MM.1S (cell line): Measurements from ENCODE around the gene CPEB3.

Experiments used
- DNase-seq: peaks from one replicate; pipeline ENCODE4 v3.0.0-alpha.2; 2015
- H2AFZ ChIP-seq: fragments of 300-600 bp; sonication (generic); 2 replicates; pipeline ENCODE4 v1.6.0; 2016; ENCODE audit warnings: antibody characterized with exemption, low read length
- H3F3A ChIP-seq: fragments of 300-600 bp; sonication (generic); 2 replicates; pipeline ENCODE4 v1.6.1; 2016; ENCODE audit warnings: mild to moderate bottlenecking, antibody characterized with exemption, low read length, moderate library complexity, mixed read lengths; ENCODE audit not compliant: insufficient read depth
- H3K27ac ChIP-seq: fragments of 300-600 bp; sonication (generic); 2 replicates; pipeline ENCODE4 v1.5.1; 2016; ENCODE audit warnings: mild to moderate bottlenecking, low read length
- H3K27me3 ChIP-seq: fragments of 300-600 bp; sonication (generic); replicated peaks from 2 replicates; pipeline ENCODE4 v1.6.0; 2016; ENCODE audit warnings: low read length; ENCODE audit not compliant: insufficient read depth
- H3K36me3 ChIP-seq: fragments of 300-600 bp; sonication (generic); replicated peaks from 2 replicates; pipeline ENCODE4 v1.6.1; 2016; ENCODE audit warnings: mild to moderate bottlenecking, low read length, mixed read lengths; ENCODE audit not compliant: insufficient read depth
- H3K4me1 ChIP-seq: fragments of 300-600 bp; sonication (generic); 2 replicates; pipeline ENCODE4 v1.6.1; 2016; ENCODE audit warnings: low read length, mixed read lengths
- H3K4me2 ChIP-seq: fragments of 300-600 bp; sonication (generic); 2 replicates; pipeline ENCODE4 v1.6.0; 2016; ENCODE audit warnings: low read depth, low read length
- H3K4me3 ChIP-seq: fragments of 300-600 bp; sonication (generic); 2 replicates; pipeline ENCODE4 v1.5.1; 2016; ENCODE audit warnings: low read length, mixed read lengths
- H3K79me2 ChIP-seq: fragments of 300-600 bp; sonication (generic); 2 replicates; pipeline ENCODE4 v1.6.1; 2016; ENCODE audit warnings: mixed run types, low read length, mixed read lengths
- H3K9ac ChIP-seq: fragments of 300-600 bp; sonication (generic); 2 replicates; pipeline ENCODE4 v1.6.1; 2016; ENCODE audit warnings: low read length, mixed read lengths
- H3K9me2 ChIP-seq: fragments of 300-600 bp; sonication (generic); replicated peaks from 2 replicates; pipeline ENCODE4 v1.6.1; 2016; ENCODE audit warnings: mild to moderate bottlenecking, low read length, mixed read lengths; ENCODE audit not compliant: insufficient read depth
- H3K9me3 ChIP-seq: fragments of 300-600 bp; sonication (generic); replicated peaks from 2 replicates; pipeline ENCODE4 v1.6.1; 2016; ENCODE audit warnings: mild to moderate bottlenecking, low read length, mixed read lengths; ENCODE audit not compliant: insufficient read depth
- H4K20me1 ChIP-seq: fragments of 300-600 bp; sonication (generic); 2 replicates; pipeline ENCODE4 v1.6.1; 2016; ENCODE audit warnings: mild to moderate bottlenecking, low read length, moderate library complexity, mixed read lengths; ENCODE audit not compliant: insufficient read depth
- CTCF ChIP-seq: fragments of 300-600 bp; sonication (generic); IDR thresholded peaks from 2 replicates; pipeline ENCODE4 v1.5.1; 2016; ENCODE audit warnings: antibody characterized with exemption, low read length, mixed read lengths
- EZH2 ChIP-seq: fragments of 300-600 bp; sonication (generic); optimal IDR thresholded peaks from 2 replicates; pipeline ENCODE3; 2017; ENCODE audit warnings: low read depth, mild to moderate bottlenecking, antibody characterized with exemption, low read length, mixed read lengths
- EZH2phosphoT487 ChIP-seq: fragments of 300-600 bp; sonication (generic); IDR thresholded peaks from 2 replicates; pipeline ENCODE4 v1.6.1; 2018; ENCODE audit warnings: antibody characterized with exemption, low read length

CPEB3 gene

GRCh38 chr10:92080244-92080643 lies 210.6 kb downstream of the CPEB3 start:
- no peak overlapping the region for H3K9ac ChIP-seq

GRCh38 chr10:92079003-92079402 lies 211.9 kb downstream of the CPEB3 start:
- peaks cover 26% of the 10 kb centered on the region for H3K4me1 ChIP-seq
- no peak overlapping the region for H3K9ac ChIP-seq
- no peaks in the 10 kb centered on the region for H3K36me3 ChIP-seq
- no peaks in the 10 kb centered on the region for H3K9me2 ChIP-seq
- H3K9me3 ChIP-seq, result no peaks in the 10 kb centered on the region
- H2AFZ ChIP-seq, result no peak overlapping the region
- TF ChIP-seq CTCF (no peak), EZH2 (no peak), EZH2phosphoT487 (no peak)
- no peaks in the 10 kb centered on the region for H3K27me3 ChIP-seq
- H3K27ac ChIP-seq, result no peak overlapping the region
- H4K20me1 ChIP-seq, result no peaks in the 10 kb centered on the region
- no peaks in the 10 kb centered on the region for H3K79me2 ChIP-seq
- H3F3A ChIP-seq, result peaks cover 13% of the 10 kb centered on the region
- H3K4me3 ChIP-seq, result no peak overlapping the region
- no peak overlapping the region for H3K4me2 ChIP-seq
- no peak for DNase-seq

More at GRCh38 chr10:92080244-92080643, 210.6 kb downstream of the CPEB3 start:
- H3K4me2 ChIP-seq, result no peak overlapping the region
- H3K27me3 ChIP-seq, result no peaks in the 10 kb centered on the region
- no peak overlapping the region for H3K27ac ChIP-seq
- DNase-seq, result no peak
- no peak overlapping the region for H2AFZ ChIP-seq
- no peaks in the 10 kb centered on the region for H3K36me3 ChIP-seq
- H3K9me3 ChIP-seq, result no peaks in the 10 kb centered on the region
- H3K79me2 ChIP-seq, result no peaks in the 10 kb centered on the region
- H3K4me1 ChIP-seq, result peaks cover 26% of the 10 kb centered on the region
- H3K4me3 ChIP-seq, result no peak overlapping the region
- TF ChIP-seq EZH2 (no peak), EZH2phosphoT487 (no peak), CTCF (no peak)
- peaks cover 13% of the 10 kb centered on the region for H3F3A ChIP-seq
- no peaks in the 10 kb centered on the region for H4K20me1 ChIP-seq
- no peaks in the 10 kb centered on the region for H3K9me2 ChIP-seq

- H3K4me3 ChIP-seq, result no peak overlapping the region
- no peaks in the 10 kb centered on the region for H4K20me1 ChIP-seq
- no peaks in the 10 kb centered on the region for H3F3A ChIP-seq
- no peak overlapping the region for H3K27ac ChIP-seq
- peaks cover 6% of the 10 kb centered on the region; the same call in 1 of the 2 replicates for H3K4me1 ChIP-seq
- H3K9me3 ChIP-seq, result no peaks in the 10 kb centered on the region
- no peaks in the 10 kb centered on the region for H3K27me3 ChIP-seq
- H3K36me3 ChIP-seq, result no peaks in the 10 kb centered on the region
- TF ChIP-seq CTCF (no peak), EZH2 (no peak), EZH2phosphoT487 (no peak)
- no peak for DNase-seq
- H3K9me2 ChIP-seq, result no peaks in the 10 kb centered on the region
- H2AFZ ChIP-seq, result no peak overlapping the region
- H3K4me2 ChIP-seq, result no peak overlapping the region
- H3K79me2 ChIP-seq, result no peaks in the 10 kb centered on the region
- no peak overlapping the region for H3K9ac ChIP-seq
Observed at GRCh38 chr10:92076722-92077121, 214.2 kb downstream of the CPEB3 start.
